HUDEP-2 (cell line): ENCODE results near the gene NEK2.
"Not testable (repeated sequence)": the region's sequence is repeated elsewhere in the genome, so short reads cannot be mapped to it uniquely, and the experiment has no call there.

Source experiments
- DNase-seq, 76 experiments: peaks; one replicate each; lab custom pipeline; 2025; ENCODE audit not compliant: unreplicated experiment in 76 of 76; lab: John Stamatoyannopoulos, UW

The NEK2 gene

DNA sequence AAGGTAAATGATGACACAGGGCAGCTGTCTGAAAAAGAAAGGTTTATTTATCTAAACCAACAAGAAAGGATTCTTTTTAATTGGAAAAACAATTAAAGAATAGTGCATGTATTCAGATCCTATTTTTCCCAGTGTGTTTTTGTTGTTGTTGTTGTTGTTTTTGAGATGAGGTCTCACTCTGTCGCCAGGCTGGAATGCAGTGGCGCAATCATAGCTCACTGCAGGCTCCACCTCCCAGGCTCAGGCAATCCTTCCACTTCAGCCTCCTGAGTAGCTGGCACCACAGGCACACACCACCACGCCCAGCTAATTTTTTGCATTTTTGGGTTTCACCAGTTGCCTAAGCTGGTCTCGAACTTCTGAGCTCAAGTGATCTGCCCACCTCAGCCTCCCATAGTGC, 22.1 kb downstream of the NEK2 start:
- DNase-seq = peak in 1 of 76 experiments; percentile 6

DNA sequence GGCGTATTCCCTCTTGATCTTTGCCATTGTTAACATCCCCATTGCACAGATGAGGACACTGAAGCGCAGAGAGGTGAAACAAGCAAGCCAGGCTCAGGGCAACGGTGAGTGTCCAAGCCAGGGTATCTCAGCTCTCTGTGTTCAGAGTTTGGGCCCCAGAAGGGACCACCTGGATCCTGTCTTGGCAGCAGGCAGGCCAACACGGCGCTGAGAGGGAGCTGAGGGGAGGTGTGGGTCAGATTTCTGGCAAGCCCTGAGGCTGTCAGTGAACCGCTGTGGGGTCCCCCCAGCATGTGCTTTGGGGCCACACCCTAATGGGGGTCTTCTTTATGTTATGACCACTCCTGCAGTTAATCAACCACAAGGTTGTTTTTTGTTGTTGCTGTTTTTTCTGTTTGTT, 23.1 kb downstream of the NEK2 start:
- DNase-seq = no peak

DNA sequence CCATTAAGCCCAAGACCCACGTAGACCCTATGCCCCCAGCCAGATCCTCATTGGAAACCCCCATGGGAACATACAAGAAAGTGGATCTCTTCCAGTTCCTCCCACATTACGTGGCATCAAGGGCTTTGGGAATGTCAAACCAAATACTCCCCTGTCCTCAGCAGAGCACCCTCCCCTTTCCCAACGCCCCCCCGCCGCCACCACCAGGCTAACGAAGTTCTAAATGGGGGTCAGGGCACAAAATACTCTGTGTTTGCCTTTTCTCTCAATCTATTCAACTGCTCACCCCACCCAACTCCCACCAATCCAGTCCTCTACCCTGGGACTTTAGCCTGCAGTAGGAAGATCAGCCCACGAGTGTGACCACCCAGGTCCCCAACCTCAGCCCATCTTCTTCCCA, 24.5 kb downstream of the NEK2 start:
- DNase-seq = no peak

DNA sequence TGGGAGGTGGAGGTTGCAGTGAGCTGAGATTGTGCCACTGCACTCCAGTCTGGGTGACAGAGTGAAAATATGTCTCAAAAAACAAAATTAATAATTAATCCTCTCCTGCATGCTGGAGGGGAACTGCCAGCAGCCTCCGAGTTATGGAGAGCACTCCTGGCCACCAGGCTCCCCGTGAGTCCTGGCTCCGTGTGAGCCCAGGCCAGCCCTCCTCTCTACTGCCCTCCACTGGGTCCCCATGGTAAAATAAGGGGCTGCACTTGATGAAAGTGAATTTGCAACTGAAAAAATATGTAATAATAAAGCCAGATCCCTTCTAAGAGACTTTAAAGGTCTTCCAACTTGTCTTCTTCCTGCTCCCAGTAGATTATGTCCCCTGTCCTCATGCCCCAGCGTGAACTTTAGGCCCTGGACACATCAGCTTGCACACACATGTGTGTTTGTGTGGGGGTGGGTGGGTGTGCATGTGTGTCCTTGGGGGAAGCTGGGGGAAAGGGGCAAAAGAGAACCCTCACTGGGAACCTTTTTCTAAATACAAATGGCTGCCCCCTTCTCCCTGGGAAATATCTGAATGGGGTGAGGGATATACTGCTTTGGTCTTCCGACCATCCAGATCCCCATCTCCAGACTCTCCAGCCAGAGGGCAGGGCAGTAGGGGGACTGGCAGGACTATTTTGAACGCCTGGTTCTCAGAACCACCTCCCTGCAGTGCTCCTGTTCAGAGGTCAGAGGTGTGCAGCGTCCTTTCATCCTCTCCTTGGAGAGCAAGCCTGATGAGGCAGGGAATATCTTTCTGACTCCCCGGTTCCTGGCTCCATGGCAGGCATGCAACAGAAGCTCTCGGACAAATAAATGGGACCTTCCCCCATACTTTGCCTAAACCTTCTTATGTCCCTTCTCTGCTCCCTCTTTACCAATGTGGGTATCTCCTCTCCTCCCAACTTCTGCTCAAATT, 26.2 kb downstream of the NEK2 start:
- DNase-seq = peak in 64 of 76 experiments; percentile 3 to 77 (median 40)

DNA sequence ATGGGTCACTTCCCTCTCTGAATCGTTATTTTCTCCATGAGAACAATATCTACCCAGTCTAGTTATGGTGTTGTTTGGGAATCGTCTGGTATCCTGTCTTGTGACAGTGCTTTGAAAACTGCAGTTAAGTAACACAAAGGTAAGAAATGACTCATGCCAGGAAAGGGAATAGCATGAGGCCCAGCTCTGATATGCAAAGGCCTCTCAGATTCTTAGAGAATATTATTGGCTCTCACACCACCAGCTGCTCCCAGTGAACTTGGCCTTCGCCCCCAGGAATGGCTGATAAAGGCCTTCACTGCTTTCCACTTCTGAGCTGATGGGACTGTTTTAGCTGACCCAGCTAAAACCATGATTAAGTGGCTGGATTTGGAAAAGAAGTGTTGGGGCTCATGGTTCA, 27.1 kb downstream of the NEK2 start:
- no peak for DNase-seq

DNA sequence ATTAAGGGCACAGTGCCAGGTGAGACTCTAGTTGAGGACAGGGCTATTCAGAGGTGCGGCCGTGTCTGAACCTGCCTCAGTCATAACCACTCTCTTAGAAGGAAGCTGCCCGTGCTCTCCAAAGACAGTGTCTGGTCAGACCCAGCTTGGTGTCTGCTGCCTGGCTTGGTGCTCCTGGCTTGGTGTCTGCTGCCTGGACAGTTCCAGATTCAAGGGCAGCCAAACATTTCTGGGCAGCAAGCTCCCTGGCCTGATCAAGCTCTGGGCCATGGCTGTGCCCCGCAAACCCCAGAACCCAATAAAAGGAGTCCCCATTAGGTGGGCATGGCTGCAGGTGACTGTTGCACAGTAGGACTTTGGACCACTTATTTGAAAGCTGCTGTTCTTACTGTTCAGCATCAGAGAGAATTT, 27.7 kb downstream of the NEK2 start:
- no peak for DNase-seq

DNA sequence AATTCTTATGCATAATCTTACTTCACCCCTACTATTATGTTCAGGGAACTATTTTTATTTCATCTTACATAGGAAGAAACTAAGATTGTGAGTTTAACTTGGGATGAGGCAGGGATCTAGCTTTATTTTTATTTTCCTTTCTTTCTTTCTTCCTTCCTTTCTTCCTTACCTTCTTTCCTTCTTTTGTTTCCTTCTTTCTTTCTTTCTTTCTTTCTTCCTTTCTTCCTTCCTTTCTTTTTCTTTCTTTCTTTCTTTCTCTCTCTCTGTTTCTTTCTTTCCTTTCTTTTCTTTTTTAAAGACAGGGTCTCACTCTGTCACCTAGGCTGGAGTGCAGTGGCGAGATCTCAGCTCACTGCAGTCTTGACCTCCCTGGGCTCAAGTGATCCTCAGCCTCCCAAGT, 28.9 kb downstream of the NEK2 start:
- DNase-seq = no peak

DNA sequence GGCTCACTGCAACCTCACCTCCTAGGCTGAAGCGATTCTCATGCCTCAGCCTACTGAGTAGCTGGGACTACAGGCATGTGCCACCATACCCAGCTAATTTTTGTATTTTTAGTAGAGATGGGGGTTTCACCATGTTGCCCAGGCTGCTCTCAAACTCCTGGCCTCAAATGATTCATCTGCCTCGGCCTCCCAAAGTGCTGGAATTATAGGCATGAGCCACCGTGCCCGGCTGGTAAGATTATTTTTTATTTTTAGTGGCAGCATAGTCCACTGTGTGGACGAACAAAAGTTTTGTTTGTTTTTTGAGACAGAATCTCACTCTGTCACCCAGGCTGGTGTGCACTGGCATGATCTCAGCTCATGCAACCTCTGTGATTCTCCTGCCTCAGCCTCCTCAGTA, 29.8 kb downstream of the NEK2 start:
- not testable (repeated sequence) for DNase-seq

DNA sequence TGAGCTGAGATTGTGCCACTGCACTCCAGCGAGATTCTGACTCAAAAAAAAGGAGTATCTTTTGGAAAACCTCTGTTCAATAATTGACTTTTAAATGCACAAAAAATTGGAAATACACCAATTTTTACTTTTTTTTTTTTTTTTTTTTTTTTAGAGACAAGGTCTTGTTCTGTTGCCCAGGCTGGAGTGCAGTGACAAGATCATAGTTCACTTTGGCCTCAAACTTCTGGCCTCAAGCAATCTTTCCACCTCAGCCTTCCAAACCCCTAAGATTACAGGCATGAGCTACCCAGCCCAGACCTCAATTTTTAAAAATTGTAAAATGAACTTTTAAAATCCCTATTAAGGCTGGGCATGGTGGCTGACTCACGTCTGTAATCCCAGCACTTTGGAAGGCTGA, 30.8 kb downstream of the NEK2 start:
- no peak for DNase-seq

DNA sequence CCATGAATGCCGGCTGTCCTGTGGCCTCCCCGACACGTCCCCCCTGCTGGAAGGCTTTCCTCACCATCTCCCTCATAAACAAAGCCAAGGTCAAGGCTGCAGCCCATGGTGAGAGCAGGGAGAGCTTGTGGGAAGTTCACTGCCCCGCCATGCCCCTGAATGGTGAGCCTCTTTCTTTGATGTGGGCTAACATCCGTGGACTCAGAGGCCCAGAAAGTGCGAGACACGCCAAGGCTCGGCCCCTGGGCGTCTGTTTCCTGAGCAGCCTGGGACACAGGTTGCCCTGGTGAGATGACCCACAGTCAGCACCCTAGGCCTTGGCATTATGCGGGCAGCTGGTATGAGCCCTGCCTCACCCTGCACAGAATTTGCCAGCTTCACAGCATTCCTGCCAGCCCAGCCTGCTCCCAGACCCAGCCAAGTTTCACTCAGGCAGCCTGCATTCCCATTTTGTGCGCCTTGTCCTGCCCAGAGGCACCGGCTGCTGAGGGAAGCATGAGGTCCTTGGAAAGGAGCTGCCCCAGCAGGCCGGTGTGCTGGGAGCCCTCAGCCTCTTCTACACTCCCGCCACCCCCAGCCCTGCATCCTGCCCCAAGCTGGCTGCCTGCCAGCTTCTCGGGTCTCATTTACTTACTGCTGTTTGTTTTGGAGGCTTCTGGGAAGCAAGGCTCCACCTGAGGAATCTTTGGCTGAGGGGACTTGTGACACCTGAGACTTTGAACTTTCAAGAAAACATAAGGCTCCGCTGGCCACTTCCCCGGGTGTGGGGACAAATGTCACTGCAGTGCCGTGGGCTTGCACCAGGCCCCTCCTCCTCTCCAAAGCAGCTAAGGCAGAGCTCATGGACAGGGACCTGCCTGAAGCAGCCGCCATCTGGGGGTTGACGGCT, 31.9 kb downstream of the NEK2 start:
- DNase-seq = no peak

DNA sequence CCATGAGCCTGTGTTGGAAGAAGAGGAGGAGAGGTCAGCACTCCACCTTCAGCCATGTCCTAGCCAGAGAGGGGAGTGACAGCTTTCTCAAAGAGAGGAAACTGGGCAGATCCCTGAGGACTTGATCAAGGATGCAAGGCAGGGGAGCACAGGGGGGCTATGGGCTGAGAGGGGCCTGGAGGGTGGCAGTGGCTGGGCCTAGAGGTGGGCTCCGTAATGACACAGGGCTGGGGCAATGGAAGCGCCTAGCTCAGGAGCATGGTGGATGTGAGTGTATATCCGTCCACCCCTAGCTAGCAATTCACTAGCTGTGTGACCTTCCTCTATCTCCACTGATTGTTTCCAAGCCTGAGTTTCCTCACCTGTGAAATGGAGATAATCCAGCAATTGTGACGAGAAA, 32.6 kb downstream of the NEK2 start:
- no peak for DNase-seq

DNA sequence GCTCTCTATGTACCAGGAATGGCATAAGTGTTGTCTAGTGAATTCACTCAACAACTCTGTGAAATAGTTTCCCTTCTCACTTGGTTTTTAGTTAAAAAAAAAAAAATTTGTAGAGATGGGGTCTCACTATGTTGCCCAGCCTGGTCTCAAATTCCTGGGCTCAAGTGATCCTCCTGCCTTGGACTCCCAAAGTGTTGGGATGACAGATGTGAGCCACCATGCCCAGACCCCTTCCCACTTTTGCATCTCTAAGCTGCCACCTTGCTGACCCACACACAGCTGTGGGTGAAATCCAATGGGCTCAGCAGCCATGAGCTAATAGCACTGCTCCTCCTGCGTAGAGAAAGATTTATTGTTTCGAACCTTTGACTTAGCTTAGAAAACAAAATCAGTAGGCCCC, 33.5 kb downstream of the NEK2 start:
- no peak for DNase-seq

DNA sequence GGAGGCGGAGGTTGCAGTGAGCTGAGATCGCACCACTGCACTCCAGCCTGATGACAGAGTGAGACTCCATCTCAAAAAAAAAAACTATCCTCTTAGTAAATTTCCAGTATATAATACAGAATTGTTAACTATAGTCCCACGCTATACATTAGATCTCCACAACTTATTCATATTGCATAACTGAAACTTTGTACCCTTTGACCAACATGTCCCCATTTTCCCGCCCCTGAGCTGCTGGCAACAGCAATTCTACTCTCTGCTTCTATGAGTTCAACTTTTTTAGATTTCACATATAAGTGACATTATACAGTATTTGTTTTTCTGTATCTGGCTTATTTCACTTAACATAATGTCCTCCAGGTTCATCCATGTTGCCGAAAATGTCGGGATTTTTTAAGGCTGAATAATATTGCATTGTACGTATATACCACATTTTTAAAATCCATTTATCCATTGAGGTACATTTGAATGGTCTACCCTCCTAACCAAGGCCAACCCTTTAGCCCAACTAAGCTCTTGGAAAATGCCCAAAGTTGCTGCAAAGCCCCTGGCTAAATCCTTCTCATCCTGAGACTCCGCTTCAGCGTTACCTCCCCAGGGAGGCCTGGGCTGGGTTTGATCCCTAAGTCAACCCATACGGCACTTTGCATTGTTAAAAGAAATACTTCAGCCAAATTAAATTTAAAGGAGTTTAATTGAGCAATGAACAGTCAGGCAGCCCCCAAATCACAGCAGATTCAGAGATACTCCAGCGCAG, 34.2 kb downstream of the NEK2 start:
- DNase-seq = no peak

DNA sequence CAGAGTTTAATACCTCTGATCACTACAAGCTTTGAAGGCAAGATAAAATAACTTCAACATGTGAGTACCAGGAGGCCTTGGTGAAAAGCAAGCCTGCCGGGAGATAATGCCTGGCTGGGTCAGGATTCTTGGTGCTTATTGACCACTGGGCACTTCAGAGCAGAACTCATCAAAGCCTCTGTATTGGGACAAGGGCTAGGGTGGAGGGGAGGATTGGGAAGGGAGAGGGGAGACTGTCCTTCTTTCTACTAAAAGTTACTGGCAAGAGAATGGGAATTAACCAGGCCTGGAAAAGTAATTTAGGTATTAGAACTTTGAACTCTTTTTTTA, 35.2 kb downstream of the NEK2 start:
- no peak for DNase-seq

DNA sequence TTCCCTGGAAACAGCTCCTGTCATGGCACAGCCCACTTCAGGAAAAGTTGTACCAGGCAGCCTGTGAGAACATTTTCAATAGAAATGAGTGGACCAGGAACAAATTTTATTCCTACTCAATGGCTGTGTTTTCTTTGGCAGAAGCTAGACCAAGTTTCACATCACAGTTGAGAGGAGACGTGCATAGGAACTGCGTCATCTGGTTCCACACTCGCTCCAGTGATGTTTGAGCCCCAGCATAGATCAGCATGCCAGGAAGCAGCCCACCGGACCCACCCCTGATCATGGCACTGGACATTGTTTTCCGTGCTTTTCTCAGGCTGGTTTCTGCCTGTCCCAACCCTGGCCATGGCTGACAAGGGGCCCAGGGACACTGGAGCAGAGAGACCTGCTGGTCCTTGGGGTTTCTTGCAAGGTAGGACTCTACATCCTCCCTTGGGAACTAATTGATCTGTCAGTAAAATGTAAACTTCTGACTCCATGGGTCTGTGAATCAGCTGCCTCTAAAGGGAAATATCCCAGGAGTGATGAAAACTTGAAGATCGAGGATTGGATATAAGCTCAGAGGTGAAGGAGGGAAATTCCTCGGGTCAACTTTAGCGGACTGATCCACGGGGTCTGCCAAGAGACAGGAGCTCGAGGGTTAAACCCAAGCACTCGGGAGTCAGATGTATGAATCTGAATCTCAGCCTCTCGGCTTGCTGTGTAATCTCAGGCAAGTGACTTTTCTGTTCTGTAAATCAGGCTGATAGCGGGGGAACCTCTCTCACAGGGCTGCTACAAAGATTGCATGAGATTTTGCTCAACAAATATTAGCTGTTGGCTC, 35.7 kb downstream of the NEK2 start:
- DNase-seq = no peak

DNA sequence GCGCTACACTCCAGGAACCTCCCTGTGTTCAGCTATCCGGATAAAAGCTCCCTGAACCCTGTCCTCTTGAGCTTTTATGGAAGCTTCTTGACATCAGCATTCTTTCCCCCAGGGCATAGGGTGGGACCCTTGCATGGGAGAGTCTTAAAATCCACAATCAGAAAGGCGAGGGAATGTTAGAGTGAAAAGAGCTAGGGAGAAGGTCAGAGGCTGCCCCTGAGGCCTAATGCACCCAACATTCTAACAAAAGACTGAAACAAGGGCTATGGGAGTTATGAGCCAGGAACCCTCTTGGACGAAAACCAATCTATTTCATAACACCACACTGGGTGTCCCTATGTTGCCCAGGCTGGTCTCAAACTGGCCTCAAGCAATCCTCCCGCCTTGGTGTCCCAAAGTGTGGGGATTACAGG, 36.7 kb downstream of the NEK2 start:
- no peak for DNase-seq

DNA sequence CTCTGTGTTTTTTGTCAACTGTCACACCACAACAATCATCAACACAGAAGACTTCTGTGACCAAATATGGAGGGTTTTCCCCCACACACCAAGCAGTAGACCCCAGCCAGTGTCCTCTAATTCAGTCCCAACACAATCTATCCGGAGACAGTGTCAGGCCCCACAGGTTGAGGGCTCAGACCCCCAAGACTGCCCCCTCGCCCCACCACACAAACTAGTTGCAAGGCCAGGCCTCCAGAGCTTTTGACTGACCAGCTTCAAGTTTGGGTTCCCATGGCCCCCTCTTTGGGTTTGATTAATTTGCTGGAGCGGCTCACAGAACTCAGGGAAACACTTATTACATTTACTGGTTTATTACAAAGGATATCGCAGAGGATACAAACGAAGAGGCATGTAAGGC, 37.2 kb downstream of the NEK2 start:
- no peak for DNase-seq

DNA sequence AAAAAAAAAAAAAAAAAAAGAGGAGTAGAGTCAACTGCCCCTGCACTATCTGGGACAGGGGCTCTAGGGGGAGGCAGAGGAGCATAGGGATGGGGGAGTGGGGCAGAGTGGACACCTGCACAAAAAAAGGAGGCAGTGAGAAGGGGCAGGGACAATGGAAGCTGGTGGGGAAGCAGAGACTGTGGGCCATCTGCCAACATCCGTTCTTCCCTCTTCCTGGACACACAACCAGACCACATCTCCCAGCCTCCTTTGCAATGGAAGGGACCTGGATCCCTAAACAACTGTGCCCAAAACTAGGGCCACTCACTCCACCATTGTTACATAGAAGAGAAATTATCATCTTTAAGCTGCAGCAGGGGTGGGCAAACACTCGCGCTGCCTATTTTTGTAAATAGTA, 38.4 kb downstream of the NEK2 start:
- no peak for DNase-seq

DNA sequence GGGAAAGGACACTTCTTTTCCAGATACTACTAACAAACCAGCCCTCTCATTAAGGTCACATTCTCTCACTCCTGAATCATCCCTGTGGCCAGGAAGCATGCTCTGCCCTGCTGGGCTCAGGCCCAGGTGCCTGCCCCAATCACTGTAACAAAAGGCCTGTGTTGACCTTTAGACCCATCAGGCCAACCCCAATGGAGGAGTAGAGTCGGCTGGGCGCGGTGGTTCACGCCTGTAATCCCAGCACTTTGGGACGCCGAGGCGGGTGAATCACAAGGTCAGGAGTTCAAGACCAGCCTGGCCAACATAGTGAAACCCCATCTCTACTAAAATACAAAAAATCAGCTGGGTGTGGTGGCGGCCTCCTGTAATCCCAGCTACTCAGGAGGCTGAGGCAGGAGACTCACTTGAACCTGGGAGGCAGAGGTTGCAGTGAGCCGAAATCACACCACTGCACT, 38.8 kb downstream of the NEK2 start:
- not testable (repeated sequence) for DNase-seq

DNA sequence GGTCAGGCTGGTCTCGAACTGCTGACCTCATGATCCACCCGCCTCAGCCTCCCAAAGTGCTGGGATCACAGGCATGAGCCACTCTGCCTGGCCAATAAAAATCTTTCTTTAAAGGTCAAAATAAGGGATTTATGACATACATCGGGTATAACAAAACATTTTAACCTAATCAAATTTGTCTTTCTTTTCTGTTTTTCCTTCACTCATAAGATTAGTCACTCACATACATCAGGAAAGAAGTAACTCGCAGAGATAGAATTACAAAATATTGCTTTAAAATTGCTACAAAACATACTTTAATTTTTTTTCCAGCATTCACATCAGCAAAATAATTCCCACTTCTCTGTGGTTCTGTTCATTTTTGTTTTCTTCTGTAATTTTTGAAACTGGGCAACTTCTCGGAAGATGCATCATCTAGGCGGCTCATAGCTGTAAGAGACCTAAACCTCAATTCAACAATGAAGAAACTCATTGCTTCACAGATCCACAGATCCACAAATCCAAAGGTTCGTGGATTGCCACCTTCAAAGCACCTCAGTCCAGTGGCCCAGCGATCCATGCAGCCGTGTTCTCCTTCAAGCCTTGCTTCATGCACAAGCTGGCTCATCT, 39.7 kb downstream of the NEK2 start:
- no peak for DNase-seq
